ENCODE measurements around the gene CDKN2B-AS1.

DNA sequence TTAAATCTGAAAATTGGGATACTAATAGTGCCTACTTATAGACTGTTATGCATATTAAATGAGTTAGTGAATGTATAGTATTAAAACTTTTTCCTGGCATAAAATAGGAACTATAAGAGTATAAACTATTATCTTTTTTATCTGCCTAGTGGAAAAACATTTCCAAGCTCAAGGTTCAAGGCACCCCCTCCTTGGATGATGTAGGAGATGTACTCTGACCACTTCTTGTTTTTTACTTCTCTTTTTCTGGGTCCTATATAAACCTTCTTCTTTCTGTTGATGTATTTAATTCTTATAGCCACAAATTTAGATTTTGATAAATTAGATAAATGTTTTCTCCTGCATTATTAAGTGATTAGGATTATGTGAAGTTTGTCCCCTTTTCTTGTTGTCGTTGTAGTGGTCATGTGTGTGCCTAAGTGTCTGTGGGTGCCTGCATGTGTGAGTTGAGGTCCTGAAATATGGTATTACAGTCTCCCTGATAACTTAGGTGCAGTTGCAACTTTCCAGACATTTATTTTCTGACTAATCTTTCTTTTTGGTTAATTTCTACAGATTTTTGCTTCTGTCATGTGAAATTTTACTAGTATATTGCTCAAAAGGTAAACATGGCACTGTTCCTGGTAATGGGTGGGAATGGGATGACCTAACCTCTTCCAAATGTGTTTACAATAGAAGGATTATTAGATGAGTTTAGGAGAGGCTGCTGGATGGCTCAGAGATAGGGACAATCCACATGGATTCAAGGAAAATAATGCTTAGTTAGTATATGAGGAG lies 175.3 kb downstream of the CDKN2B-AS1 start:
- TF ChIP-seq, protein P1, sequence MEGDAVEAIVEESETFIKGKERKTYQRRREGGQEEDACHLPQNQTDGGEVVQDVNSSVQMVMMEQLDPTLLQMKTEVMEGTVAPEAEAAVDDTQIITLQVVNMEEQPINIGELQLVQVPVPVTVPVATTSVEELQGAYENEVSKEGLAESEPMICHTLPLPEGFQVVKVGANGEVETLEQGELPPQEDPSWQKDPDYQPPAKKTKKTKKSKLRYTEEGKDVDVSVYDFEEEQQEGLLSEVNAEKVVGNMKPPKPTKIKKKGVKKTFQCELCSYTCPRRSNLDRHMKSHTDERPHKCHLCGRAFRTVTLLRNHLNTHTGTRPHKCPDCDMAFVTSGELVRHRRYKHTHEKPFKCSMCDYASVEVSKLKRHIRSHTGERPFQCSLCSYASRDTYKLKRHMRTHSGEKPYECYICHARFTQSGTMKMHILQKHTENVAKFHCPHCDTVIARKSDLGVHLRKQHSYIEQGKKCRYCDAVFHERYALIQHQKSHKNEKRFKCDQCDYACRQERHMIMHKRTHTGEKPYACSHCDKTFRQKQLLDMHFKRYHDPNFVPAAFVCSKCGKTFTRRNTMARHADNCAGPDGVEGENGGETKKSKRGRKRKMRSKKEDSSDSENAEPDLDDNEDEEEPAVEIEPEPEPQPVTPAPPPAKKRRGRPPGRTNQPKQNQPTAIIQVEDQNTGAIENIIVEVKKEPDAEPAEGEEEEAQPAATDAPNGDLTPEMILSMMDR (IDR thresholded peaks at IDR 0.05; ENCODE audit: poor library complexity, severe bottlenecking), result no peak
- TF ChIP-seq RAD21 (conservative IDR thresholded peaks at IDR 0.05) (no peak), POLR2AphosphoS5 (IDR thresholded peaks at IDR 0.05) (no peak)
- TF ChIP-seq, protein P2, sequence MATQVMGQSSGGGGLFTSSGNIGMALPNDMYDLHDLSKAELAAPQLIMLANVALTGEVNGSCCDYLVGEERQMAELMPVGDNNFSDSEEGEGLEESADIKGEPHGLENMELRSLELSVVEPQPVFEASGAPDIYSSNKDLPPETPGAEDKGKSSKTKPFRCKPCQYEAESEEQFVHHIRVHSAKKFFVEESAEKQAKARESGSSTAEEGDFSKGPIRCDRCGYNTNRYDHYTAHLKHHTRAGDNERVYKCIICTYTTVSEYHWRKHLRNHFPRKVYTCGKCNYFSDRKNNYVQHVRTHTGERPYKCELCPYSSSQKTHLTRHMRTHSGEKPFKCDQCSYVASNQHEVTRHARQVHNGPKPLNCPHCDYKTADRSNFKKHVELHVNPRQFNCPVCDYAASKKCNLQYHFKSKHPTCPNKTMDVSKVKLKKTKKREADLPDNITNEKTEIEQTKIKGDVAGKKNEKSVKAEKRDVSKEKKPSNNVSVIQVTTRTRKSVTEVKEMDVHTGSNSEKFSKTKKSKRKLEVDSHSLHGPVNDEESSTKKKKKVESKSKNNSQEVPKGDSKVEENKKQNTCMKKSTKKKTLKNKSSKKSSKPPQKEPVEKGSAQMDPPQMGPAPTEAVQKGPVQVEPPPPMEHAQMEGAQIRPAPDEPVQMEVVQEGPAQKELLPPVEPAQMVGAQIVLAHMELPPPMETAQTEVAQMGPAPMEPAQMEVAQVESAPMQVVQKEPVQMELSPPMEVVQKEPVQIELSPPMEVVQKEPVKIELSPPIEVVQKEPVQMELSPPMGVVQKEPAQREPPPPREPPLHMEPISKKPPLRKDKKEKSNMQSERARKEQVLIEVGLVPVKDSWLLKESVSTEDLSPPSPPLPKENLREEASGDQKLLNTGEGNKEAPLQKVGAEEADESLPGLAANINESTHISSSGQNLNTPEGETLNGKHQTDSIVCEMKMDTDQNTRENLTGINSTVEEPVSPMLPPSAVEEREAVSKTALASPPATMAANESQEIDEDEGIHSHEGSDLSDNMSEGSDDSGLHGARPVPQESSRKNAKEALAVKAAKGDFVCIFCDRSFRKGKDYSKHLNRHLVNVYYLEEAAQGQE (IDR thresholded peaks at IDR 0.05; ENCODE audit: borderline replicate concordance), result no peak

All from neural cell (in vitro differentiated cells).